Thyroid gland (tissue), 4 donors: ENCODE results near the gene SKP1. TPM values are rescaled to one million over a fixed set of nuclear protein-coding genes. Genes with fewer than 3 reads are reported as not detected.

Experiments used
- DNase-seq, 2 donors: peaks; one replicate each; pipeline ENCODE4 v3.0.0-alpha.2; 2019
- H3K27ac ChIP-seq, 3 donors: fragments of 200-600 bp; sonication (generic); 1 replicate in 2 of 3; 2 replicates in 1 of 3; pipeline ENCODE4 v1.5.1; 2016 to 2019; ENCODE audit warnings: mild to moderate bottlenecking in 1 of 3, moderate library complexity in 1 of 3
- H3K27me3 ChIP-seq: fragments of 200-600 bp; sonication (generic); one replicate; pipeline ENCODE4 v1.5.1; 2019
- H3K36me3 ChIP-seq, 2 donors: fragments of 200-600 bp; sonication (generic); one replicate each; pipeline ENCODE4 v1.5.1; 2016 to 2019
- H3K4me1 ChIP-seq, 2 donors: fragments of 200-600 bp; sonication (generic); one replicate each; pipeline ENCODE4 v1.5.1; 2017 to 2019
- H3K4me3 ChIP-seq, 3 donors: fragments of 200-600 bp; sonication (generic); replicated peaks in 1 of 3; 1 replicate in 2 of 3; 2 replicates in 1 of 3; pipeline ENCODE4 v1.5.1; 2016; ENCODE audit warnings: mild to moderate bottlenecking in 1 of 3
- H3K9me3 ChIP-seq: fragments of 200-600 bp; sonication (generic); one replicate; pipeline ENCODE4 v1.5.1; 2017
- POLR2A ChIP-seq, 2 donors: fragments of 450-650 bp; IDR thresholded peaks; one replicate each; pipeline ENCODE4 v1.6.1; 2017; ENCODE audit warnings: antibody characterized with exemption in 2 of 2, mild to moderate bottlenecking in 2 of 2, moderate library complexity in 1 of 2
- WGBS, 2 donors: methylation state at CpG; one replicate each; pipeline ENCODE4 v1.1.5; 2017; 5-methylcytosine and 5-hydroxymethylcytosine counted together
- intact Hi-C: fragments of 100-400 bp; cut with DNase I; formaldehyde crosslinking; loops from one replicate; pipeline ENCODE4 v1.15.1; 2023
- microRNA-seq: library from miRNA; unstranded; fragments of <30 nt; microRNA quantifications from one replicate; pipeline ENCODE4, GENCODE V29; 2016
- small RNA-seq: library from RNA; depleted of rRNA; stranded (forward); fragments of <200 nt; gene quantifications from one replicate; pipeline ENCODE3, GENCODE V24; 2016
- total RNA-seq, 4 donors: library from RNA; depleted of rRNA; stranded (reverse); fragments of >200 nt; gene quantifications; one replicate each; pipeline ENCODE4 v1.2.3, GENCODE V29; 2016
- TF ChIP-seq, protein P1 (sequence below), 6 experiments: fragments of 200-600 bp in 3 of 6; fragments of 450-650 bp in 3 of 6; sonication (generic) in 3 of 6; IDR thresholded peaks; one replicate each; pipeline ENCODE4 v1.5.1; 2016 to 2019; ENCODE audit warnings: antibody characterized with exemption in 6 of 6, mild to moderate bottlenecking in 2 of 6, inconsistent platforms in 1 of 6, moderate library complexity in 1 of 6

The SKP1 gene
- total RNA-seq, 4 donors from 2014 or later, result 234 to 418 (median 346) TPM

DNA sequence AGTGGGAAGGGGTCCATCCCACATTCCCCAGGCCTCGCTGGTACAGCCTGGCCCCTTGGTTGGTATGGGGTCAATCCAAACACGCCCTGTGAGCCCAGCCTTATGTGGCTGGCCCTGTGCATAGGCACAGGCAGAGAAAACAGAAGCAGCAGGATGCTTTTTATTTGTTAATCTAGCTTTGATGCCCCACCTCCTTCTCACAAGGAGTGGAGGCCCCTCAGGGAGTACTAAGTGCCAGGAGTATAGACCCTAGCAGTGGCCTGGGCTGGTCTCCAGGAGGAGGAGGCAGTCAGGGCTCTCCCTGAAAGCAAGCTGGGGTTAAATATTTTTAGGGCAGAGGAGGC is 76.8 kb downstream of the SKP1 start:
- H3K27me3 ChIP-seq, result no peaks in the 10 kb centered on the region
- intact Hi-C loops, result no loop called here
- no peak overlapping the region for H3K4me3 ChIP-seq
- peak overlapping the region in 1 of 3 donors; percentile 46 for H3K27ac ChIP-seq
- H3K36me3 ChIP-seq, result no peaks in the 10 kb centered on the region
- H3K4me1 ChIP-seq, result peaks cover 0 to 14% of the 10 kb centered on the region in 2 donors
- no peaks in the 10 kb centered on the region for H3K9me3 ChIP-seq
- no peak for DNase-seq
- WGBS, 2 donors, result 84 to 88% methylated on average over 2 of the region's 2 CpGs
- TF ChIP-seq, protein P1, sequence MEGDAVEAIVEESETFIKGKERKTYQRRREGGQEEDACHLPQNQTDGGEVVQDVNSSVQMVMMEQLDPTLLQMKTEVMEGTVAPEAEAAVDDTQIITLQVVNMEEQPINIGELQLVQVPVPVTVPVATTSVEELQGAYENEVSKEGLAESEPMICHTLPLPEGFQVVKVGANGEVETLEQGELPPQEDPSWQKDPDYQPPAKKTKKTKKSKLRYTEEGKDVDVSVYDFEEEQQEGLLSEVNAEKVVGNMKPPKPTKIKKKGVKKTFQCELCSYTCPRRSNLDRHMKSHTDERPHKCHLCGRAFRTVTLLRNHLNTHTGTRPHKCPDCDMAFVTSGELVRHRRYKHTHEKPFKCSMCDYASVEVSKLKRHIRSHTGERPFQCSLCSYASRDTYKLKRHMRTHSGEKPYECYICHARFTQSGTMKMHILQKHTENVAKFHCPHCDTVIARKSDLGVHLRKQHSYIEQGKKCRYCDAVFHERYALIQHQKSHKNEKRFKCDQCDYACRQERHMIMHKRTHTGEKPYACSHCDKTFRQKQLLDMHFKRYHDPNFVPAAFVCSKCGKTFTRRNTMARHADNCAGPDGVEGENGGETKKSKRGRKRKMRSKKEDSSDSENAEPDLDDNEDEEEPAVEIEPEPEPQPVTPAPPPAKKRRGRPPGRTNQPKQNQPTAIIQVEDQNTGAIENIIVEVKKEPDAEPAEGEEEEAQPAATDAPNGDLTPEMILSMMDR (IDR thresholded peaks at IDR 0.05), result no peak
- no peak for TF ChIP-seq POLR2A (IDR thresholded peaks at IDR 0.05)

DNA sequence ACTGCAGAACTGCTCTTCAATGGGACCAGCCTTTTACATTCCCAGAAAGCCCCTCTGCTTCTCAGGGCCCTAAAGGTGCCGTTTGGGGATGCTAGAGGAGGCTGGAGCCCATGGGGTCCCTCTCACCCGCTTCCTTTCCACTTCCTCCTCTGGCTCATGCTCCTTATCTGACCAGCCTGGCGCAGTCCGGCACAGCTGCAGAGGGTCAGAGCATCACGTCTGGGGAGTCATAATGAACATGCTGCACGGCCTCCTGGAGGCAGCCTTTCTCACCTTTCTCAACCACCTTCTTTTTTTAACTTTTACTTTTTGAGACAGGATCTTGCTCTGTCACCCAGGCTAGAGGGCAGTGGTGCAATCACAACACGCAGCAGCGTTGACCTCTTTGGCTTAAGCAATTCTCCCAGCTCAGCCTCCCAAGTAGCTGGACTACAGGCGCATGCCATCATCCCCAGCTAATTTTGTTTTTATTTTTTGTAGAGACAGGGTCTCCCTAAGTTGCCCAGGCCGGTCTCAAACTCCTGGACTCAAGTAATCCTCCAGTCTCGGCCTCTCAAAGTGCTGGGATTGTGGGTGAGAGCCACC is 77.4 kb downstream of the SKP1 start:
- WGBS, 2 donors, result 94% methylated on average over 11 of the region's 11 CpGs
- peaks cover 0 to 14% of the 10 kb centered on the region in 2 donors for H3K4me1 ChIP-seq
- H3K4me3 ChIP-seq, result no peak overlapping the region
- DNase-seq, result no peak
- no peaks in the 10 kb centered on the region for H3K36me3 ChIP-seq
- TF ChIP-seq, protein P1 (IDR thresholded peaks at IDR 0.05), result no peak
- no peak for TF ChIP-seq POLR2A (IDR thresholded peaks at IDR 0.05)
- intact Hi-C loops, result no loop called here
- H3K9me3 ChIP-seq, result no peaks in the 10 kb centered on the region
- H3K27ac ChIP-seq, result no peak overlapping the region
- H3K27me3 ChIP-seq, result no peaks in the 10 kb centered on the region

Small RNA genes lying within 50 kb of the gene (microRNA-seq; reads per million reads assigned to microRNA genes)
- gene MIR3661, result not detected

Small RNA genes lying within 50 kb of the gene (small RNA-seq; reads per million reads assigned to genes)
- not detected for gene MIR3661

Other genes starting within 250 kb of the SKP1 start
- 10 to 100 TPM; 53.7 to 76.3 (median 71.4) TPM for gene C5orf15, start 208.3 kb downstream of the SKP1 start, total RNA-seq
- gene VDAC1, start 172.0 kb downstream of the SKP1 start, total RNA-seq, result 100 to 1,000 TPM; 122 to 166 (median 136) TPM
- 10 to 100 TPM in 1 of 4 donors, 1 to 10 TPM in 3; 7.4 to 11.8 (median 8.9) TPM for gene TCF7, start 62.3 kb downstream of the SKP1 start, total RNA-seq
- 100 to 1,000 TPM in 3 of 4 donors, 10 to 100 TPM in 1; 78.2 to 220 (median 174) TPM for gene PPP2CA, start 49.1 kb upstream of the SKP1 start, total RNA-seq
- gene CDKL3, start 190.2 kb upstream of the SKP1 start, total RNA-seq, result 1 to 10 TPM in 3 of 4 donors, not detected in 1; 1.3 to 6.6 (median 5.5) TPM
- gene UBE2B, start 194.6 kb upstream of the SKP1 start, total RNA-seq, result 10 to 100 TPM; 36.8 to 83.2 (median 41.2) TPM
- 10 to 100 TPM; 27.9 to 42.3 (median 34.8) TPM for gene CDKN2AIPNL, start 234.9 kb upstream of the SKP1 start, total RNA-seq